Neural cell (in vitro differentiated cells): ENCODE data around the gene RAP1GAP2. TPM values are rescaled to one million over a fixed set of nuclear protein-coding genes. Genes with fewer than 3 reads are reported as not detected.

ENCODE experiments used
- H2AFZ ChIP-seq: fragments of 200-600, 300-800 bp; sonication (generic), shearing (Covaris generic); 2 replicates; pipeline ENCODE4 v1.6.0; 2014; ENCODE audit warnings: low read depth, mild to moderate bottlenecking, antibody characterized with exemption, low read length, moderate library complexity
- H3F3A ChIP-seq: fragments of 200-600 bp; shearing (Covaris generic); 2 replicates; pipeline ENCODE4 v1.6.1; 2016; ENCODE audit warnings: mild to moderate bottlenecking, moderate library complexity, mixed read lengths, antibody characterized with exemption, low read length; ENCODE audit not compliant: insufficient read depth, poor library complexity, severe bottlenecking
- H3K27ac ChIP-seq: fragments of 200-600, 300-800 bp; sonication (generic), shearing (Covaris generic); 2 replicates; pipeline ENCODE4 v1.5.1; 2014; ENCODE audit warnings: mild to moderate bottlenecking, low read length, moderate library complexity
- H3K27me3 ChIP-seq: fragments of 300-800, 200-600 bp; sonication (generic), shearing (Covaris generic); 2 replicates; pipeline ENCODE4 v1.6.0; 2014; ENCODE audit warnings: mild to moderate bottlenecking, low read depth, low read length, moderate library complexity; ENCODE audit not compliant: insufficient read depth
- H3K36me3 ChIP-seq: fragments of 300-800, 200-600 bp; sonication (generic), shearing (Covaris generic); 2 replicates; pipeline ENCODE4 v1.5.1; 2014; ENCODE audit warnings: mild to moderate bottlenecking, antibody characterized with exemption, low read length, moderate library complexity; ENCODE audit not compliant: insufficient read depth
- H3K4me2 ChIP-seq: fragments of 300-800, 200-600 bp; sonication (generic), shearing (Covaris generic); 2 replicates; pipeline ENCODE4 v1.6.0; 2014; ENCODE audit warnings: mild to moderate bottlenecking, low read length
- H3K4me3 ChIP-seq: fragments of 300-800, 200-600 bp; sonication (generic), shearing (Covaris generic); 2 replicates; pipeline ENCODE4 v1.5.1; 2014; ENCODE audit warnings: mild to moderate bottlenecking, low read length, moderate library complexity
- H3K79me2 ChIP-seq: fragments of 200-600 bp; shearing (Covaris generic); replicated peaks from 2 replicates; pipeline ENCODE4 v1.6.0; 2014; ENCODE audit warnings: mild to moderate bottlenecking, low read length, moderate library complexity; ENCODE audit not compliant: insufficient read depth
- H3K9ac ChIP-seq: fragments of 300-800, 200-600 bp; sonication (generic), shearing (Covaris generic); 2 replicates; pipeline ENCODE4 v1.6.1; 2016; ENCODE audit warnings: mild to moderate bottlenecking, low read length, mixed read lengths
- H3K9me2 ChIP-seq: fragments of 200-600 bp; shearing (Covaris generic); 2 replicates; pipeline ENCODE4 v1.6.1; 2016; ENCODE audit warnings: mild to moderate bottlenecking, low read length, mixed read lengths; ENCODE audit not compliant: insufficient read depth
- H3K9me3 ChIP-seq: fragments of 200-600, 300-800 bp; sonication (generic), shearing (Covaris generic); 2 replicates; pipeline ENCODE4 v1.6.1; 2016; ENCODE audit warnings: mild to moderate bottlenecking, mixed run types, low read length, moderate library complexity, mixed read lengths
- H4K20me1 ChIP-seq: fragments of 200-600 bp; shearing (Covaris generic); 2 replicates; pipeline ENCODE4 v1.6.1; 2016; ENCODE audit warnings: mild to moderate bottlenecking, mixed run types; ENCODE audit not compliant: insufficient read depth
- EP300 ChIP-seq: fragments of 450-650 bp; conservative IDR thresholded peaks from 2 replicates; pipeline ENCODE4 v1.6.1; 2014; ENCODE audit warnings: antibody characterized with exemption, mild to moderate bottlenecking, moderate library complexity; ENCODE audit not compliant: poor library complexity, severe bottlenecking
- EZH2 ChIP-seq: fragments of 200-600, 300-800 bp; shearing (Covaris generic), sonication (generic); IDR thresholded peaks from 2 replicates; pipeline ENCODE4 v1.6.1; 2014; ENCODE audit warnings: antibody characterized with exemption, low read length, borderline replicate concordance, mild to moderate bottlenecking; ENCODE audit not compliant: insufficient read depth, poor library complexity, severe bottlenecking
- MXI1 ChIP-seq: fragments of 450-650 bp; conservative IDR thresholded peaks from 2 replicates; pipeline ENCODE4 v1.6.1; 2014; ENCODE audit warnings: antibody characterized with exemption, mild to moderate bottlenecking; ENCODE audit not compliant: poor library complexity, severe bottlenecking
- POLR2AphosphoS5 ChIP-seq: IDR thresholded peaks from 2 replicates; pipeline ENCODE4 v1.6.1; 2012
- RAD21 ChIP-seq: fragments of 450-650 bp; conservative IDR thresholded peaks from 2 replicates; pipeline ENCODE4 v1.6.1; 2014; ENCODE audit warnings: antibody characterized with exemption, mild to moderate bottlenecking, moderate library complexity
- SMC3 ChIP-seq: fragments of 450-650 bp; conservative IDR thresholded peaks from 2 replicates; pipeline ENCODE4 v1.6.1; 2014; ENCODE audit warnings: antibody characterized with exemption, mild to moderate bottlenecking, moderate library complexity; ENCODE audit not compliant: poor library complexity
- TAF1 ChIP-seq: IDR thresholded peaks from 2 replicates; pipeline ENCODE4 v1.6.1; 2012; ENCODE audit warnings: low read depth
- polyA plus RNA-seq: library from polyadenylated mRNA; depleted of rRNA; stranded (reverse); fragments of >200 nt; gene quantifications from 2 replicates; pipeline ENCODE4 v1.2.3, GENCODE V29; 2014
- TF ChIP-seq, protein P1 (sequence below): IDR thresholded peaks from 2 replicates; pipeline ENCODE4 v1.6.1; 2012; ENCODE audit warnings: borderline replicate concordance
- TF ChIP-seq, protein P2 (sequence below): fragments of 450-650 bp; IDR thresholded peaks from 2 replicates; pipeline ENCODE4 v1.5.1; 2014; ENCODE audit warnings: antibody characterized with exemption, mild to moderate bottlenecking, moderate library complexity; ENCODE audit not compliant: poor library complexity, severe bottlenecking

Gene RAP1GAP2
- polyA plus RNA-seq, 1 donor from 2014 or later = 14.8 TPM

DNA sequence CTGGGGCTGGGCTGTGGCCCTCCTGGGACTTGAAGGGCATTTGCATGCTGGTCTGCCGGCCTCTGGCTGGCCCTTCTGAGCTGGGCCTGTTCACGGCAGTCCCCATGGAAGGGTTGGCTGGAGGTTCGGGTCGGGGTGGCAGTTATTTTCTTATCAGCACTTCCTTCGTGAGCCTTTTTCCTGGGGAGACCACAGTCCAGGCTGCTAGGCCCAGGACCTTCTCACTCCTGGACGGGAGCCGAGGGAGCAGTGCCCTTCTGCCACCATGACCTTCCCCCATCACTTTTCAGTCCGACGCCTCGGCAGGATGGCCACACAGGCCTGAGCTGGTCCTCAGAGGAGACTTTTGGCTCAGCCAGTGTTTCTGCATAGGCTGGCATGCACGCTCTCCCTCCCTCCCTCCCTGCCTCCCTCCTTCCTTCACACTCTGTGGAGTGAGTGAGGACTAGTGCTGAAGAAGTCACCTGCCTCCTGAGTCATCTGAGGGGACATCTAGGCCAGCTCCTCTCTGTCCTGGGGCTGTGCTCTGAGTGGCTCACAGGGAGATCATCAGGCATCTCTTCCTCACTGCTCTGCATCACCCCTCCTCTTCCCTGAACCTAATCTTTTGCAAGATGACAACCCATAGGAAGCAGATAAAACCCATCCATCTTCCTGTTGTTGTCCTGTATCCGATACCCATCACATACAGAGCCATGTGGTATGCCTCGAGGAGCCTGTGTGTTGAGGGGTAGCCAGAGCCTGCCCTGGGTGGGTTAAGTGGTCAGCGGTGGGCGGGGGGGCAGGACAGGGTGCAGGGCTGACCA lies 109.7 kb downstream of the RAP1GAP2 start:
- H3K79me2 ChIP-seq = no peaks in the 10 kb centered on the region
- H3K9me2 ChIP-seq = no peaks in the 10 kb centered on the region
- no peak overlapping the region for H3K27ac ChIP-seq
- H3F3A ChIP-seq = no peaks in the 10 kb centered on the region
- H3K4me3 ChIP-seq = no peak overlapping the region
- H3K27me3 ChIP-seq = no peaks in the 10 kb centered on the region
- no peak overlapping the region for H3K9ac ChIP-seq
- no peaks in the 10 kb centered on the region for H3K9me3 ChIP-seq
- no peaks in the 10 kb centered on the region for H4K20me1 ChIP-seq
- H3K36me3 ChIP-seq = no peaks in the 10 kb centered on the region
- H2AFZ ChIP-seq = no peak overlapping the region
- H3K4me2 ChIP-seq = no peak overlapping the region
- TF ChIP-seq SMC3 (no peak), MXI1 (no peak), EP300 (no peak), POLR2AphosphoS5 (no peak), EZH2 (no peak), TAF1 (no peak), RAD21 (no peak)
- TF ChIP-seq, protein P1, sequence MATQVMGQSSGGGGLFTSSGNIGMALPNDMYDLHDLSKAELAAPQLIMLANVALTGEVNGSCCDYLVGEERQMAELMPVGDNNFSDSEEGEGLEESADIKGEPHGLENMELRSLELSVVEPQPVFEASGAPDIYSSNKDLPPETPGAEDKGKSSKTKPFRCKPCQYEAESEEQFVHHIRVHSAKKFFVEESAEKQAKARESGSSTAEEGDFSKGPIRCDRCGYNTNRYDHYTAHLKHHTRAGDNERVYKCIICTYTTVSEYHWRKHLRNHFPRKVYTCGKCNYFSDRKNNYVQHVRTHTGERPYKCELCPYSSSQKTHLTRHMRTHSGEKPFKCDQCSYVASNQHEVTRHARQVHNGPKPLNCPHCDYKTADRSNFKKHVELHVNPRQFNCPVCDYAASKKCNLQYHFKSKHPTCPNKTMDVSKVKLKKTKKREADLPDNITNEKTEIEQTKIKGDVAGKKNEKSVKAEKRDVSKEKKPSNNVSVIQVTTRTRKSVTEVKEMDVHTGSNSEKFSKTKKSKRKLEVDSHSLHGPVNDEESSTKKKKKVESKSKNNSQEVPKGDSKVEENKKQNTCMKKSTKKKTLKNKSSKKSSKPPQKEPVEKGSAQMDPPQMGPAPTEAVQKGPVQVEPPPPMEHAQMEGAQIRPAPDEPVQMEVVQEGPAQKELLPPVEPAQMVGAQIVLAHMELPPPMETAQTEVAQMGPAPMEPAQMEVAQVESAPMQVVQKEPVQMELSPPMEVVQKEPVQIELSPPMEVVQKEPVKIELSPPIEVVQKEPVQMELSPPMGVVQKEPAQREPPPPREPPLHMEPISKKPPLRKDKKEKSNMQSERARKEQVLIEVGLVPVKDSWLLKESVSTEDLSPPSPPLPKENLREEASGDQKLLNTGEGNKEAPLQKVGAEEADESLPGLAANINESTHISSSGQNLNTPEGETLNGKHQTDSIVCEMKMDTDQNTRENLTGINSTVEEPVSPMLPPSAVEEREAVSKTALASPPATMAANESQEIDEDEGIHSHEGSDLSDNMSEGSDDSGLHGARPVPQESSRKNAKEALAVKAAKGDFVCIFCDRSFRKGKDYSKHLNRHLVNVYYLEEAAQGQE = no peak
- TF ChIP-seq, protein P2, sequence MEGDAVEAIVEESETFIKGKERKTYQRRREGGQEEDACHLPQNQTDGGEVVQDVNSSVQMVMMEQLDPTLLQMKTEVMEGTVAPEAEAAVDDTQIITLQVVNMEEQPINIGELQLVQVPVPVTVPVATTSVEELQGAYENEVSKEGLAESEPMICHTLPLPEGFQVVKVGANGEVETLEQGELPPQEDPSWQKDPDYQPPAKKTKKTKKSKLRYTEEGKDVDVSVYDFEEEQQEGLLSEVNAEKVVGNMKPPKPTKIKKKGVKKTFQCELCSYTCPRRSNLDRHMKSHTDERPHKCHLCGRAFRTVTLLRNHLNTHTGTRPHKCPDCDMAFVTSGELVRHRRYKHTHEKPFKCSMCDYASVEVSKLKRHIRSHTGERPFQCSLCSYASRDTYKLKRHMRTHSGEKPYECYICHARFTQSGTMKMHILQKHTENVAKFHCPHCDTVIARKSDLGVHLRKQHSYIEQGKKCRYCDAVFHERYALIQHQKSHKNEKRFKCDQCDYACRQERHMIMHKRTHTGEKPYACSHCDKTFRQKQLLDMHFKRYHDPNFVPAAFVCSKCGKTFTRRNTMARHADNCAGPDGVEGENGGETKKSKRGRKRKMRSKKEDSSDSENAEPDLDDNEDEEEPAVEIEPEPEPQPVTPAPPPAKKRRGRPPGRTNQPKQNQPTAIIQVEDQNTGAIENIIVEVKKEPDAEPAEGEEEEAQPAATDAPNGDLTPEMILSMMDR = no peak

DNA sequence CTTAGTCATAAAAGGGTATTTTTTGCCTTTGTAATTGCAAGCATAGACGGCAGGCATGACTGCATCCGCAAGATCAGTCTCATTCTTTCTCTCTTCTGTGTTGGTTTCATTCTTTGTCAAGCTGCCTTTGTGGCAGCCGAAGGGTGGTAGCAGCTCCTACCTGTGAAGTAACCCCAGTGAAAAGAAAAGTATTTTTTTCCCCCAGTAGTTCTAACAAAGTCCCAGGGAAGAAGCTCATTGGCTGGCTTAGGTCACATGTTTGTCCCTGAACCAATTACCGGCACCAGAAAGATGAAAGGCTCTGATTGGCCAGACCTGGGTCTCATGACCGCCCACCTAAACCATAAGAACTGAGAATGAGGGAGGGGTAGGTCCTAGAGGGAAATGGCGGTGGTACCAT lies 110.7 kb downstream of the RAP1GAP2 start:
- H3K36me3 ChIP-seq = no peaks in the 10 kb centered on the region
- H4K20me1 ChIP-seq = no peaks in the 10 kb centered on the region
- no peak overlapping the region for H2AFZ ChIP-seq
- H3K9me2 ChIP-seq = no peaks in the 10 kb centered on the region
- H3K27me3 ChIP-seq = no peaks in the 10 kb centered on the region
- H3K9ac ChIP-seq = no peak overlapping the region
- H3K4me2 ChIP-seq = no peak overlapping the region
- H3K4me3 ChIP-seq = no peak overlapping the region
- H3K27ac ChIP-seq = no peak overlapping the region
- H3K9me3 ChIP-seq = no peaks in the 10 kb centered on the region
- TF ChIP-seq, protein P2 = no peak
- TF ChIP-seq EP300 (no peak), POLR2AphosphoS5 (no peak), MXI1 (no peak), TAF1 (no peak), EZH2 (no peak), RAD21 (no peak), SMC3 (no peak)
- TF ChIP-seq, protein P1 = no peak
- H3F3A ChIP-seq = no peaks in the 10 kb centered on the region
- no peaks in the 10 kb centered on the region for H3K79me2 ChIP-seq
